GM23338 (cell line): Measurements from ENCODE around the gene ATP9A. TPM values are rescaled to one million over a fixed set of nuclear protein-coding genes. Genes with fewer than 3 reads are reported as not detected.

Experiments
- ATAC-seq: fragments of 200-7000 bp; cut with Tn5 transposase; 3 replicates; pipeline ENCODE4 v1.9.1; 2020
- DNase-seq: peaks from one replicate; pipeline ENCODE4 v3.0.0-alpha.2; 2015; ENCODE audit warnings: low spot score
- H2AFZ ChIP-seq: fragments of 200-600 bp; sonication (generic); 2 replicates; pipeline ENCODE4 v1.8.0; 2016; ENCODE audit warnings: antibody characterized with exemption, mild to moderate bottlenecking, moderate library complexity
- H3F3A ChIP-seq: fragments of 200-600 bp; sonication (generic); replicated peaks from 2 replicates; pipeline ENCODE4 v1.8.0; 2017; ENCODE audit warnings: antibody characterized with exemption, mixed run types, low read depth
- H3K27ac ChIP-seq: fragments of 200-600 bp; sonication (generic); 2 replicates; pipeline ENCODE4 v1.6.1; 2016; ENCODE audit warnings: low read depth
- H3K27me3 ChIP-seq: fragments of 200-600 bp; sonication (generic); 2 replicates; pipeline ENCODE4 v1.8.0; 2016; ENCODE audit warnings: mild to moderate bottlenecking, mixed run types, moderate library complexity; ENCODE audit not compliant: insufficient read depth
- H3K36me3 ChIP-seq: fragments of 200-600 bp; sonication (generic); 2 replicates; pipeline ENCODE4 v1.8.0; 2016; ENCODE audit warnings: mild to moderate bottlenecking; ENCODE audit not compliant: insufficient read depth
- H3K4me1 ChIP-seq: fragments of 200-600 bp; sonication (generic); 2 replicates; pipeline ENCODE4 v1.8.0; 2016; ENCODE audit warnings: mild to moderate bottlenecking, moderate library complexity; ENCODE audit not compliant: insufficient read depth
- H3K4me2 ChIP-seq: fragments of 200-600 bp; sonication (generic); 2 replicates; pipeline ENCODE4 v1.7.1; 2017; ENCODE audit warnings: mixed run types
- H3K4me3 ChIP-seq: fragments of 200-600 bp; sonication (generic); 2 replicates; pipeline ENCODE4 v1.6.1; 2016; ENCODE audit warnings: mixed run types
- H3K79me2 ChIP-seq: fragments of 200-600 bp; sonication (generic); replicated peaks from 2 replicates; pipeline ENCODE4 v1.8.0; 2017; ENCODE audit warnings: mild to moderate bottlenecking; ENCODE audit not compliant: insufficient read depth
- H3K9me2 ChIP-seq: fragments of 200-600 bp; sonication (generic); 2 replicates; pipeline ENCODE4 v1.8.0; 2017; ENCODE audit not compliant: insufficient read depth
- H4K20me1 ChIP-seq: fragments of 200-600 bp; sonication (generic); replicated peaks from 2 replicates; pipeline ENCODE4 v1.8.0; 2017; ENCODE audit warnings: mild to moderate bottlenecking; ENCODE audit not compliant: insufficient read depth
- H3K27ac Mint-ChIP-seq: 2 replicates; pipeline ENCODE4 v1.8.0; 2020; ENCODE audit warnings: inconsistent platforms, mild to moderate bottlenecking, moderate library complexity, mixed read lengths
- H3K27me3 Mint-ChIP-seq: 3 replicates; pipeline ENCODE4 v1.8.0; 2022; ENCODE audit warnings: low read depth, mild to moderate bottlenecking, moderate library complexity, mixed read lengths, inconsistent platforms; ENCODE audit not compliant: insufficient read depth, poor library complexity
- H3K36me3 Mint-ChIP-seq: 3 replicates; pipeline ENCODE4 v1.8.0; 2021; ENCODE audit warnings: low read depth, mild to moderate bottlenecking, inconsistent platforms, moderate library complexity, mixed read lengths
- H3K4me1 Mint-ChIP-seq: 3 replicates; pipeline ENCODE4 v1.8.0; 2020; ENCODE audit warnings: mild to moderate bottlenecking, inconsistent platforms, mixed read lengths
- H3K4me3 Mint-ChIP-seq: 3 replicates; pipeline ENCODE4 v1.8.0; 2021; ENCODE audit warnings: moderate library complexity, mild to moderate bottlenecking, inconsistent platforms, mixed read lengths
- H3K9me3 Mint-ChIP-seq: 3 replicates; pipeline ENCODE4 v1.8.0; 2020; ENCODE audit warnings: moderate library complexity, mild to moderate bottlenecking, inconsistent platforms, mixed read lengths
- CREB1 ChIP-seq: fragments of 250-450 bp; sonication (Bioruptor Pico); IDR thresholded peaks from 2 replicates; pipeline ENCODE4 v1.5.0; 2020; ENCODE audit warnings: low read depth, mild to moderate bottlenecking, moderate library complexity
- EZH2 ChIP-seq: fragments of 200-600 bp; sonication (generic); IDR thresholded peaks from one replicate; pipeline ENCODE4 v1.8.0; 2017; ENCODE audit warnings: antibody characterized with exemption, mild to moderate bottlenecking, low read depth; ENCODE audit not compliant: unreplicated experiment
- EZH2phosphoT487 ChIP-seq: fragments of 200-600 bp; sonication (generic); IDR thresholded peaks from one replicate; pipeline ENCODE4 v1.8.1; 2018; ENCODE audit warnings: antibody characterized with exemption; ENCODE audit not compliant: unreplicated experiment
- JUNB ChIP-seq: IDR thresholded peaks from one replicate; pipeline ENCODE4 v1.6.1; 2016; ENCODE audit warnings: antibody characterized with exemption; ENCODE audit not compliant: unreplicated experiment
- NANOG ChIP-seq: IDR thresholded peaks from 2 replicates; pipeline ENCODE4 v1.6.1; 2016; ENCODE audit warnings: antibody characterized with exemption, borderline replicate concordance
- POLR2AphosphoS5 ChIP-seq: IDR thresholded peaks from 2 replicates; pipeline ENCODE4 v1.6.1; 2016; ENCODE audit warnings: antibody characterized with exemption, low read depth
- STAT1 ChIP-seq: IDR thresholded peaks from one replicate; pipeline ENCODE4 v1.6.1; 2016; ENCODE audit warnings: antibody characterized with exemption; ENCODE audit not compliant: unreplicated experiment
- ZNF114 ChIP-seq: fragments of 250-450 bp; sonication (Bioruptor Pico); IDR thresholded peaks from 2 replicates; pipeline ENCODE4 v1.5.0; 2020; ENCODE audit warnings: mild to moderate bottlenecking, moderate library complexity
- ZNF331 ChIP-seq: fragments of 250-450 bp; sonication (Bioruptor Pico); IDR thresholded peaks from 2 replicates; pipeline ENCODE4 v1.5.0; 2020; ENCODE audit warnings: low read depth, mild to moderate bottlenecking, moderate library complexity
- polyA plus RNA-seq: library from polyadenylated mRNA; unstranded; fragments of >200 nt; fragmentation: Nextera tagmentation; extraction: Ambion mirVana; gene quantifications from 2 replicates; pipeline ENCODE4 v1.2.1, GENCODE V29; 2016
- total RNA-seq: library from RNA; depleted of rRNA; stranded (reverse); fragments of >200 nt; shearing (Covaris generic); gene quantifications from 2 replicates; pipeline ENCODE4 v1.2.3, GENCODE V29; 2014
- TF ChIP-seq, protein P1 (sequence below): IDR thresholded peaks from 2 replicates; pipeline ENCODE4 v1.6.1; 2016; ENCODE audit warnings: antibody characterized with exemption
- TF ChIP-seq, protein P2 (sequence below), 2 experiments: fragments of 200-600 bp in 1 of 2; sonication (generic) in 1 of 2; conservative IDR thresholded peaks; 2 replicates each; pipeline versions ENCODE4 v1.5.1 to v1.6.1; 2016 to 2017; ENCODE audit warnings: antibody characterized with exemption in 2 of 2, low read depth in 2 of 2, mild to moderate bottlenecking in 2 of 2, moderate library complexity in 1 of 2
- TF ChIP-seq, protein P3 (sequence below): IDR thresholded peaks from one replicate; pipeline ENCODE4 v1.6.1; 2018; ENCODE audit warnings: antibody characterized with exemption; ENCODE audit not compliant: unreplicated experiment
- TF ChIP-seq, protein P4 (sequence below): fragments of 250-450 bp; sonication (Bioruptor Pico); IDR thresholded peaks from 2 replicates; pipeline ENCODE4 v1.5.0; 2020; ENCODE audit warnings: mild to moderate bottlenecking, moderate library complexity

The ATP9A gene
- total and polyA plus RNA-seq, 2 experiments from 2014 or later: 0.94 to 5.9 TPM

DNA sequence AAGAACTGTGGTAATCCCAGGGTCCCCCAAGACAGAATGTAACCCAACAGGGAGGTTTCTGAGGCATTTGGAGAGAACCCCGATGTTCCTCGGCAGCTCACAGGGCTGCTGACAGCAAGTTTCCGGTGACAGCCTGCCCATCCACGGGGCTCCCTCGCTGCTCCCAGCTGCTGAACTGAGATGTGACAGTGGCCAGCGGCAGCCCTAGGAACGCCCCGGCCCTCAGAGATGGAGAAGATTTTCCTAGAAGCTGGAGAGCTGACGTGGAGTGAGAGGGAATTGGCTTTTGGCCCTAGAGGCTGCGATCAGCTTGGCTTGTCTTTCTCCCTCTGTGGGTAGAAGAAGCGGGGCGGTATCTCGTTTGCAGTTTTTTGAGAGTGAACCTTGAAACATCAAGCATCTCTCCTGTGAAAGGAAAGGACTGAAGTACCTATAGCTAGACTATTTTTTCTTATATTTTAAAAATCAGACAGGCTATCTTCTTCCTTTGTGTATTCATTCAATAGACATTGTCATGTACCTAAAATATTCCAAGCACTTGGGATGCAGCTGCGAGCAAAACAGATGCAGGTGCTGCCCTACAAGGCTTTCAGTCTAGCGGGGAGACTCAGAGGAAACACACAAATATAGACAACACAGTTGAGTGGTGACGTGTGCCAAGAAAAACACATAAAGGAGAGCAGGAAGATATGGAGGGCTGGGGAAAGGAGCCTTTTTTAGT lies 197.3 kb downstream of the ATP9A start:
- H4K20me1 ChIP-seq: no peaks in the 10 kb centered on the region
- H3K79me2 ChIP-seq: no peaks in the 10 kb centered on the region
- H3K27me3 ChIP-seq: no peaks in the 10 kb centered on the region
- H3K36me3 ChIP-seq: no peaks in the 10 kb centered on the region
- Mint-ChIP-seq H3K36me3 (no peaks in the 10 kb centered on the region), H3K27me3 (peaks cover 10% of the 10 kb centered on the region), H3K4me1 (no peaks in the 10 kb centered on the region; the same call in 2 of the 3 replicates), H3K27ac (no peak overlapping the region), H3K4me3 (no peak overlapping the region), H3K9me3 (peaks cover 6% of the 10 kb centered on the region; the same call in 2 of the 3 replicates)
- ATAC-seq (no peak; the same call in 2 of the 3 replicates), DNase-seq (no peak)
- no peak overlapping the region for H3K4me2 ChIP-seq
- TF ChIP-seq, protein P1, sequence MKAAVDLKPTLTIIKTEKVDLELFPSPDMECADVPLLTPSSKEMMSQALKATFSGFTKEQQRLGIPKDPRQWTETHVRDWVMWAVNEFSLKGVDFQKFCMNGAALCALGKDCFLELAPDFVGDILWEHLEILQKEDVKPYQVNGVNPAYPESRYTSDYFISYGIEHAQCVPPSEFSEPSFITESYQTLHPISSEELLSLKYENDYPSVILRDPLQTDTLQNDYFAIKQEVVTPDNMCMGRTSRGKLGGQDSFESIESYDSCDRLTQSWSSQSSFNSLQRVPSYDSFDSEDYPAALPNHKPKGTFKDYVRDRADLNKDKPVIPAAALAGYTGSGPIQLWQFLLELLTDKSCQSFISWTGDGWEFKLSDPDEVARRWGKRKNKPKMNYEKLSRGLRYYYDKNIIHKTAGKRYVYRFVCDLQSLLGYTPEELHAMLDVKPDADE: no peak
- TF ChIP-seq EZH2 (no peak), CREB1 (CRISPR knock-in tag) (no peak), ZNF331 (CRISPR knock-in tag) (no peak), NANOG (no peak), STAT1 (no peak), JUNB (no peak), POLR2AphosphoS5 (no peak), ZNF114 (CRISPR knock-in tag) (no peak), EZH2phosphoT487 (no peak)
- TF ChIP-seq, protein P2, sequence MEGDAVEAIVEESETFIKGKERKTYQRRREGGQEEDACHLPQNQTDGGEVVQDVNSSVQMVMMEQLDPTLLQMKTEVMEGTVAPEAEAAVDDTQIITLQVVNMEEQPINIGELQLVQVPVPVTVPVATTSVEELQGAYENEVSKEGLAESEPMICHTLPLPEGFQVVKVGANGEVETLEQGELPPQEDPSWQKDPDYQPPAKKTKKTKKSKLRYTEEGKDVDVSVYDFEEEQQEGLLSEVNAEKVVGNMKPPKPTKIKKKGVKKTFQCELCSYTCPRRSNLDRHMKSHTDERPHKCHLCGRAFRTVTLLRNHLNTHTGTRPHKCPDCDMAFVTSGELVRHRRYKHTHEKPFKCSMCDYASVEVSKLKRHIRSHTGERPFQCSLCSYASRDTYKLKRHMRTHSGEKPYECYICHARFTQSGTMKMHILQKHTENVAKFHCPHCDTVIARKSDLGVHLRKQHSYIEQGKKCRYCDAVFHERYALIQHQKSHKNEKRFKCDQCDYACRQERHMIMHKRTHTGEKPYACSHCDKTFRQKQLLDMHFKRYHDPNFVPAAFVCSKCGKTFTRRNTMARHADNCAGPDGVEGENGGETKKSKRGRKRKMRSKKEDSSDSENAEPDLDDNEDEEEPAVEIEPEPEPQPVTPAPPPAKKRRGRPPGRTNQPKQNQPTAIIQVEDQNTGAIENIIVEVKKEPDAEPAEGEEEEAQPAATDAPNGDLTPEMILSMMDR (conservative IDR thresholded peaks at IDR 0.05; ENCODE audit: low read depth in 2 of 2): no peak
- TF ChIP-seq, protein P3, sequence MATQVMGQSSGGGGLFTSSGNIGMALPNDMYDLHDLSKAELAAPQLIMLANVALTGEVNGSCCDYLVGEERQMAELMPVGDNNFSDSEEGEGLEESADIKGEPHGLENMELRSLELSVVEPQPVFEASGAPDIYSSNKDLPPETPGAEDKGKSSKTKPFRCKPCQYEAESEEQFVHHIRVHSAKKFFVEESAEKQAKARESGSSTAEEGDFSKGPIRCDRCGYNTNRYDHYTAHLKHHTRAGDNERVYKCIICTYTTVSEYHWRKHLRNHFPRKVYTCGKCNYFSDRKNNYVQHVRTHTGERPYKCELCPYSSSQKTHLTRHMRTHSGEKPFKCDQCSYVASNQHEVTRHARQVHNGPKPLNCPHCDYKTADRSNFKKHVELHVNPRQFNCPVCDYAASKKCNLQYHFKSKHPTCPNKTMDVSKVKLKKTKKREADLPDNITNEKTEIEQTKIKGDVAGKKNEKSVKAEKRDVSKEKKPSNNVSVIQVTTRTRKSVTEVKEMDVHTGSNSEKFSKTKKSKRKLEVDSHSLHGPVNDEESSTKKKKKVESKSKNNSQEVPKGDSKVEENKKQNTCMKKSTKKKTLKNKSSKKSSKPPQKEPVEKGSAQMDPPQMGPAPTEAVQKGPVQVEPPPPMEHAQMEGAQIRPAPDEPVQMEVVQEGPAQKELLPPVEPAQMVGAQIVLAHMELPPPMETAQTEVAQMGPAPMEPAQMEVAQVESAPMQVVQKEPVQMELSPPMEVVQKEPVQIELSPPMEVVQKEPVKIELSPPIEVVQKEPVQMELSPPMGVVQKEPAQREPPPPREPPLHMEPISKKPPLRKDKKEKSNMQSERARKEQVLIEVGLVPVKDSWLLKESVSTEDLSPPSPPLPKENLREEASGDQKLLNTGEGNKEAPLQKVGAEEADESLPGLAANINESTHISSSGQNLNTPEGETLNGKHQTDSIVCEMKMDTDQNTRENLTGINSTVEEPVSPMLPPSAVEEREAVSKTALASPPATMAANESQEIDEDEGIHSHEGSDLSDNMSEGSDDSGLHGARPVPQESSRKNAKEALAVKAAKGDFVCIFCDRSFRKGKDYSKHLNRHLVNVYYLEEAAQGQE: no peak
- TF ChIP-seq, protein P4, sequence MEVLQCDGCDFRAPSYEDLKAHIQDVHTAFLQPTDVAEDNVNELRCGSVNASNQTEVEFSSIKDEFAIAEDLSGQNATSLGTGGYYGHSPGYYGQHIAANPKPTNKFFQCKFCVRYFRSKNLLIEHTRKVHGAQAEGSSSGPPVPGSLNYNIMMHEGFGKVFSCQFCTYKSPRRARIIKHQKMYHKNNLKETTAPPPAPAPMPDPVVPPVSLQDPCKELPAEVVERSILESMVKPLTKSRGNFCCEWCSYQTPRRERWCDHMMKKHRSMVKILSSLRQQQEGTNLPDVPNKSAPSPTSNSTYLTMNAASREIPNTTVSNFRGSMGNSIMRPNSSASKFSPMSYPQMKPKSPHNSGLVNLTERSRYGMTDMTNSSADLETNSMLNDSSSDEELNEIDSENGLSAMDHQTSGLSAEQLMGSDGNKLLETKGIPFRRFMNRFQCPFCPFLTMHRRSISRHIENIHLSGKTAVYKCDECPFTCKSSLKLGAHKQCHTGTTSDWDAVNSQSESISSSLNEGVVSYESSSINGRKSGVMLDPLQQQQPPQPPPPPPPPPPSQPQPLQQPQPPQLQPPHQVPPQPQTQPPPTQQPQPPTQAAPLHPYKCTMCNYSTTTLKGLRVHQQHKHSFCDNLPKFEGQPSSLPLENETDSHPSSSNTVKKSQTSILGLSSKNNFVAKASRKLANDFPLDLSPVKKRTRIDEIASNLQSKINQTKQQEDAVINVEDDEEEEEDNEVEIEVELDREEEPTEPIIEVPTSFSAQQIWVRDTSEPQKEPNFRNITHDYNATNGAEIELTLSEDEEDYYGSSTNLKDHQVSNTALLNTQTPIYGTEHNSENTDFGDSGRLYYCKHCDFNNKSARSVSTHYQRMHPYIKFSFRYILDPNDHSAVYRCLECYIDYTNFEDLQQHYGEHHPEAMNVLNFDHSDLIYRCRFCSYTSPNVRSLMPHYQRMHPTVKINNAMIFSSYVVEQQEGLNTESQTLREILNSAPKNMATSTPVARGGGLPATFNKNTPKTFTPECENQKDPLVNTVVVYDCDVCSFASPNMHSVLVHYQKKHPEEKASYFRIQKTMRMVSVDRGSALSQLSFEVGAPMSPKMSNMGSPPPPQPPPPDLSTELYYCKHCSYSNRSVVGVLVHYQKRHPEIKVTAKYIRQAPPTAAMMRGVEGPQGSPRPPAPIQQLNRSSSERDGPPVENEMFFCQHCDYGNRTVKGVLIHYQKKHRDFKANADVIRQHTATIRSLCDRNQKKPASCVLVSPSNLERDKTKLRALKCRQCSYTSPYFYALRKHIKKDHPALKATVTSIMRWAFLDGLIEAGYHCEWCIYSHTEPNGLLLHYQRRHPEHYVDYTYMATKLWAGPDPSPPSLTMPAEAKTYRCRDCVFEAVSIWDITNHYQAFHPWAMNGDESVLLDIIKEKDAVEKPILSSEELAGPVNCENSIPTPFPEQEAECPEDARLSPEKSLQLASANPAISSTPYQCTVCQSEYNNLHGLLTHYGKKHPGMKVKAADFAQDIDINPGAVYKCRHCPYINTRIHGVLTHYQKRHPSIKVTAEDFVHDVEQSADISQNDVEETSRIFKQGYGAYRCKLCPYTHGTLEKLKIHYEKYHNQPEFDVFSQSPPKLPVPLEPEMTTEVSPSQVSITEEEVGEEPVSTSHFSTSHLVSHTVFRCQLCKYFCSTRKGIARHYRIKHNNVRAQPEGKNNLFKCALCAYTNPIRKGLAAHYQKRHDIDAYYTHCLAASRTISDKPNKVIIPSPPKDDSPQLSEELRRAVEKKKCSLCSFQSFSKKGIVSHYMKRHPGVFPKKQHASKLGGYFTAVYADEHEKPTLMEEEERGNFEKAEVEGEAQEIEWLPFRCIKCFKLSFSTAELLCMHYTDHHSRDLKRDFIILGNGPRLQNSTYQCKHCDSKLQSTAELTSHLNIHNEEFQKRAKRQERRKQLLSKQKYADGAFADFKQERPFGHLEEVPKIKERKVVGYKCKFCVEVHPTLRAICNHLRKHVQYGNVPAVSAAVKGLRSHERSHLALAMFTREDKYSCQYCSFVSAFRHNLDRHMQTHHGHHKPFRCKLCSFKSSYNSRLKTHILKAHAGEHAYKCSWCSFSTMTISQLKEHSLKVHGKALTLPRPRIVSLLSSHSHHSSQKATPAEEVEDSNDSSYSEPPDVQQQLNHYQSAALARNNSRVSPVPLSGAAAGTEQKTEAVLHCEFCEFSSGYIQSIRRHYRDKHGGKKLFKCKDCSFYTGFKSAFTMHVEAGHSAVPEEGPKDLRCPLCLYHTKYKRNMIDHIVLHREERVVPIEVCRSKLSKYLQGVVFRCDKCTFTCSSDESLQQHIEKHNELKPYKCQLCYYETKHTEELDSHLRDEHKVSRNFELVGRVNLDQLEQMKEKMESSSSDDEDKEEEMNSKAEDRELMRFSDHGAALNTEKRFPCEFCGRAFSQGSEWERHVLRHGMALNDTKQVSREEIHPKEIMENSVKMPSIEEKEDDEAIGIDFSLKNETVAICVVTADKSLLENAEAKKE (CRISPR knock-in tag): no peak
- H3F3A ChIP-seq: no peaks in the 10 kb centered on the region
- H2AFZ ChIP-seq: peak overlapping the region; percentile 56; the same call in 1 of the 2 replicates
- no peaks in the 10 kb centered on the region for H3K4me1 ChIP-seq
- H3K9me2 ChIP-seq: no peaks in the 10 kb centered on the region
- no peak overlapping the region for H3K27ac ChIP-seq
- no peak overlapping the region for H3K4me3 ChIP-seq
